Mesangial cell (primary cell): Measurements from ENCODE around the gene HCRTR1. TPM values are rescaled to one million over a fixed set of nuclear protein-coding genes. Genes with fewer than 3 reads are reported as not detected.

Experiments used
- total RNA-seq: library from RNA; depleted of rRNA; stranded (reverse); fragments of >200 nt; gene quantifications from 2 replicates; pipeline ENCODE4 v1.2.3, GENCODE V29; 2015

HCRTR1 gene
- total RNA-seq, result not detected in 2 replicates

GRCh38 chr1:31617218-31617915, at the start of gene HCRTR1:
HCRTR1 (plus strand) TSS chr1:31617689; CDS start chr1:31619193, 1,504 bp downstream.

GRCh38 chr1:31576201-31576669, 41.3 kb upstream of the HCRTR1 start, which contains the start of gene TINAGL1:
TINAGL1 (plus strand) TSS chr1:31576515; CDS start chr1:31577149, 634 bp downstream.

GRCh38 chr1:31644560-31645273, 27.2 kb downstream of the HCRTR1 start, which contains the start of gene PEF1:
PEF1 (minus strand) TSS chr1:31644876; CDS start chr1:31644864, 12 bp downstream.

Other genes starting within 250 kb of the HCRTR1 start
- 6.7 and 18.1 TPM in 2 replicates for gene FABP3, start 244.6 kb upstream of the HCRTR1 start, total RNA-seq
- 57.4 and 73.0 TPM in 2 replicates for gene SERINC2, start 204.5 kb upstream of the HCRTR1 start, total RNA-seq
- gene TINAGL1, start 41.2 kb upstream of the HCRTR1 start, total RNA-seq, result 278 and 352 TPM in 2 replicates
- 115 and 124 TPM in 2 replicates for gene PEF1, start 27.2 kb downstream of the HCRTR1 start, total RNA-seq
- 16.5 and 68.8 TPM in 2 replicates for gene COL16A1, start 86.3 kb downstream of the HCRTR1 start, total RNA-seq
- gene ADGRB2, start 146.7 kb downstream of the HCRTR1 start, total RNA-seq, result 11.7 and 39.0 TPM in 2 replicates
- gene SPOCD1, start 198.3 kb downstream of the HCRTR1 start, total RNA-seq, result 24.7 and 55.7 TPM in 2 replicates